Peyer's patch (tissue), 4 donors: ENCODE results near the gene REV3L.
"Not testable (repeated sequence)": the region's sequence is repeated elsewhere in the genome, so short reads cannot be mapped to it uniquely, and the experiment has no call there.

ENCODE experiments used
- CTCF ChIP-seq, 6 experiments: fragments of 450-650 bp in 4 of 6; fragments of 200-600 bp in 2 of 6; sonication (generic) in 1 of 6; IDR thresholded peaks; one replicate each; pipeline ENCODE4 v1.5.1; 2017 to 2019; ENCODE audit warnings: antibody characterized with exemption in 6 of 6, mild to moderate bottlenecking in 3 of 6, moderate library complexity in 1 of 6
- POLR2A ChIP-seq, 2 donors: fragments of 450-650 bp; IDR thresholded peaks; one replicate each; pipeline ENCODE4 v1.5.1; 2017; ENCODE audit warnings: antibody characterized with exemption in 2 of 2, mild to moderate bottlenecking in 2 of 2, moderate library complexity in 2 of 2

GRCh38 chr6:111300938-111301800 is 181.8 kb downstream of the REV3L start:
- TF ChIP-seq CTCF, POLR2A (IDR thresholded peaks at IDR 0.05): not testable (repeated sequence)
